K562 (cell line): ENCODE measurements around the gene BID. TPM values are rescaled to one million over a fixed set of nuclear protein-coding genes. Genes with fewer than 3 reads are reported as not detected.

ENCODE experiments used
- ATAC-seq: fragments of 200-7000 bp; cut with Tn5 transposase; 3 replicates; pipeline ENCODE4 v1.9.1; 2020; ENCODE audit warnings: moderate library complexity
- BruUV-seq: library from RNA; stranded (reverse); fragments of 400-500 nt; replicated peaks from 2 replicates; lab custom pipeline; 2021; lab: Mats Ljungman, UMichigan
- CTCF ChIA-PET: fragments of 300-600 bp; formaldehyde crosslinking; extraction: SDS; loops from one replicate; lab custom pipeline; 2021; ENCODE audit warnings: low intra/inter-chr PET ratio; lab: Yijun Ruan, JAX
- POLR2A ChIA-PET: fragments of 300-600, 350-650 bp; sonication (Branson Sonifier 250); formaldehyde crosslinking; extraction: SDS; loops from one replicate; lab custom pipeline; 2021; ENCODE audit warnings: antibody characterized with exemption, inconsistent platforms; lab: Yijun Ruan, JAX
- DNase-seq, 4 experiments: peaks; one replicate each; pipeline versions ENCODE4 v3.0.0 to v3.0.0-alpha.2; 2011 to 2018; ENCODE audit warnings: low spot score in 3 of 4, mixed read lengths in 3 of 4; ENCODE audit errors: extremely low read depth in 1 of 4
- FAIRE-seq: peaks from 2 replicates; lab custom pipeline; 2011; peaks lifted over from hg19 to GRCh38; lab: Jason Lieb, UNC
- H2AFZ ChIP-seq: 2 replicates; pipeline ENCODE4 v1.6.0; 2011; ENCODE audit warnings: low read depth, low read length, control low read depth, inconsistent platforms
- H3K27ac ChIP-seq: fragments of 200-600 bp; 3 replicates; pipeline ENCODE4 v1.8.0; 2011; ENCODE audit warnings: low read depth, mild to moderate bottlenecking, control low read depth, inconsistent platforms, low read length, moderate library complexity, mixed read lengths; ENCODE audit errors: extremely low read depth
- H3K27me3 ChIP-seq, 2 experiments: fragments of 300-600 bp in 1 of 2; 2 replicates in 1 of 2; 3 replicates in 1 of 2; pipeline versions ENCODE4 v1.6.0 to v1.8.0; 2011; ENCODE audit warnings: inconsistent platforms in 2 of 2, low read length in 2 of 2, mild to moderate bottlenecking in 1 of 2, mixed read lengths in 1 of 2, moderate library complexity in 1 of 2; ENCODE audit not compliant: control insufficient read depth in 2 of 2, insufficient read depth in 2 of 2
- H3K36me3 ChIP-seq: fragments of 300-600 bp; 3 replicates; pipeline ENCODE4 v1.8.0; 2011; ENCODE audit warnings: mild to moderate bottlenecking, low read length, inconsistent platforms; ENCODE audit not compliant: control insufficient read depth, insufficient read depth
- H3K4me1 ChIP-seq, 2 experiments: fragments of 200-600 bp in 1 of 2; replicated peaks in 1 of 2; 2 replicates in 1 of 2; 3 replicates in 1 of 2; pipeline versions ENCODE4 v1.5.1 to v1.8.0; 2011; ENCODE audit warnings: inconsistent platforms in 2 of 2, low read length in 2 of 2, mild to moderate bottlenecking in 1 of 2, mixed read lengths in 1 of 2, moderate library complexity in 1 of 2; ENCODE audit not compliant: control insufficient read depth in 2 of 2, insufficient read depth in 2 of 2
- H3K4me2 ChIP-seq: 2 replicates; pipeline ENCODE4 v1.6.1; 2011; ENCODE audit warnings: low read length, control low read depth, inconsistent platforms, mixed read lengths; ENCODE audit not compliant: insufficient read depth
- H3K4me3 ChIP-seq: fragments of 200-600 bp; sonication (generic), shearing (Covaris generic); 2 replicates; pipeline ENCODE4 v1.5.1; 2016; ENCODE audit warnings: control low read depth, inconsistent platforms
- H3K79me2 ChIP-seq: fragments of 200-600 bp; 3 replicates; pipeline ENCODE4 v1.8.0; 2011; ENCODE audit warnings: low read length, inconsistent platforms; ENCODE audit not compliant: control insufficient read depth, insufficient read depth
- H3K9ac ChIP-seq, 2 experiments: 2 replicates each; pipeline versions ENCODE4 v1.6.0 to v1.6.1; 2011; ENCODE audit warnings: low read depth in 2 of 2, low read length in 2 of 2, control low read depth in 1 of 2, inconsistent platforms in 1 of 2, mild to moderate bottlenecking in 1 of 2, mixed read lengths in 1 of 2; ENCODE audit not compliant: insufficient read depth in 1 of 2
- H3K9me1 ChIP-seq: one replicate; pipeline ENCODE4 v1.6.0; 2011; ENCODE audit warnings: inconsistent platforms, mild to moderate bottlenecking, low read length, moderate library complexity; ENCODE audit not compliant: control insufficient read depth, insufficient read depth
- H3K9me3 ChIP-seq: replicated peaks from 2 replicates; pipeline ENCODE4 v1.5.1; 2011; ENCODE audit warnings: low read depth, low read length, inconsistent platforms; ENCODE audit not compliant: control insufficient read depth, insufficient read depth
- H4K20me1 ChIP-seq: replicated peaks from 2 replicates; pipeline ENCODE4 v1.6.1; 2011; ENCODE audit warnings: low read length, inconsistent platforms, mixed read lengths; ENCODE audit not compliant: control insufficient read depth, insufficient read depth
- POLR2G ChIP-seq: fragments of 200-400 bp; formaldehyde crosslinking; IDR thresholded peaks from 2 replicates; pipeline ENCODE4 v1.6.1; 2017; ENCODE audit warnings: low read depth, mild to moderate bottlenecking, antibody characterized with exemption, low read length, moderate library complexity
- PRDM10 ChIP-seq: fragments of 450-650 bp; IDR thresholded peaks from 2 replicates; pipeline ENCODE4 v1.6.1; 2018; ENCODE audit not compliant: partially characterized antibody
- WGBS: fragments of 100-300 bp; shearing (Covaris generic); methylation state at CpG from one replicate; pipeline ENCODE4 v1.1.6; 2016; ENCODE audit warnings: low coverage, mixed read lengths; ENCODE audit not compliant: insufficient coverage; ENCODE audit errors: missing lambda C conversion rate; 5-methylcytosine and 5-hydroxymethylcytosine counted together
- in situ Hi-C: fragments of 300-500 bp; cut with MboI; formaldehyde crosslinking; loops from 4 replicates; pipeline ENCODE4 v1.15.0; 2018; ENCODE audit warnings: inconsistent platforms, mixed read lengths
- intact Hi-C: fragments of 100-400 bp; cut with micrococcal nuclease; formaldehyde crosslinking; loops from 2 replicates; pipeline ENCODE4 v1.14.2; 2022
- polyA plus RNA-seq, 8 experiments: library from polyadenylated mRNA; depleted of rRNA in 4 of 8; stranded (reverse) in 5 of 8; unstranded in 3 of 8; fragments of >200 nt; fragmentation: Nextera tagmentation in 2 of 8; fragmentation: Illumina TruSeq in 1 of 8; extraction: Ambion mirVana in 2 of 8; extraction: Trizol in 1 of 8; gene quantifications; 2 replicates each; pipeline versions ENCODE4 v1.2.1 to v1.2.3, GENCODE V29; 2011 to 2014; ENCODE audit warnings: inconsistent platforms in 1 of 8, missing spikeins in 1 of 8
- total RNA-seq, 7 experiments: library from RNA; depleted of rRNA in 6 of 7; stranded (reverse); fragments of >200 nt in 6 of 7; fragmentation: Illumina TruSeq in 2 of 7; extraction: Trizol in 2 of 7; gene quantifications; 2 replicates each; pipeline versions ENCODE4 v1.2.1 to v1.2.3, GENCODE V29; 2011 to 2021; ENCODE audit warnings: low replicate concordance in 1 of 7

BID gene
- total and polyA plus RNA-seq, 9 of the 15 experiments (the other 6 are each of a cell fraction or from before 2014, with no cell fraction given), result 5.2 to 209 (median 63.7) TPM

GRCh38 chr22:17795661-17796548, 21.6 kb upstream of the BID start:
- in situ Hi-C loops (no loop called here), intact Hi-C loops (no loop called here)
- POLR2A ChIA-PET, result interaction anchor here (0.7 to 1.1 kb wide), 2 partner anchors 9 to 11 kb away, joined by 3 to 4 read pairs; no protein-coding TSS in a partner anchor
- Histone ChIP-seq H3K9ac (no peak overlapping the region; a peak in 1 of 4 replicates), H4K20me1 (0 out of 2 replicates have a peak, but pooled peaks cover 9% of the 10 kb centered on the region), H3K4me2 (no peak overlapping the region), H2AFZ (no peak overlapping the region), H3K79me2 (no peaks in the 10 kb centered on the region), H3K27ac (no peak overlapping the region), H3K4me1 (peaks cover 6 to 24% of the 10 kb centered on the region in 2 experiments; a peak in 4 of 5 replicates), H3K36me3 (no peaks in the 10 kb centered on the region), H3K9me3 (no peaks in the 10 kb centered on the region), H3K9me1 (peaks cover 8% of the 10 kb centered on the region), H3K27me3 (no peaks in the 10 kb centered on the region), H3K4me3 (no peak overlapping the region)
- no TSS peak for BruUV-seq
- CTCF ChIA-PET, result no interaction called here
- DNase-seq, result no peak
- WGBS, result 75% methylated on average over 30 of the region's 32 CpGs
- no peak for ATAC-seq
- no peak for FAIRE-seq
- TF ChIP-seq PRDM10, result peak; percentile 73
- no peak for TF ChIP-seq POLR2G
